ENCODE data around the gene BCAR3.

Gene BCAR3

DNA sequence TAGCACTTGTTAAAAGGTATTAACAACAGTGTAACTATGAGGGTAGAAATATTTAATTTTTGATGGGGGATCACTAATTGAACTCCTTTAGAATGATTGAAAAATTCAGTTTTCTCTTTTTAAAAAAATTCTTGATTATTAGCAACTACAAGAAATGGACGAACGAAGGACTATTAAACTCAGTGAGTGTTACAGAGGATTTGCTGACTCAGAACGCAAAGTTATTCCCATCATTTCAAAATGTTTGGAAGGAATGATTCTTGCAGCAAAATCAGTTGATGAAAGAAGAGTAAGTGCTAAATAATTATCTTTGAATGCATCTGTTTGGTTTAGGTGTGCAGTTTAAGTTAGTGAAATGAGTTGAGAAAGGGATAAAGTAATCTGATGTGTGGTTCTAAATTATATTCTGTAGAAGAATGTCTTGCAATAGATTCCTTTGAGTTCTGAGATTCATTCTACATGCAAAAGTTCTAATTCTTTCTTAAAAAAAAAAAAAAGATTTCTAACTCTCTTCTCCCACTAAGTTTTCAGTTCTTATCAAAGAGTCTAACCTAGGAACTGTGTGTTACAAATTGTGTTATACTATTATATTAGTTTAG, 148.8 kb downstream of the BCAR3 start:
- no peak for DNase-seq

DNA sequence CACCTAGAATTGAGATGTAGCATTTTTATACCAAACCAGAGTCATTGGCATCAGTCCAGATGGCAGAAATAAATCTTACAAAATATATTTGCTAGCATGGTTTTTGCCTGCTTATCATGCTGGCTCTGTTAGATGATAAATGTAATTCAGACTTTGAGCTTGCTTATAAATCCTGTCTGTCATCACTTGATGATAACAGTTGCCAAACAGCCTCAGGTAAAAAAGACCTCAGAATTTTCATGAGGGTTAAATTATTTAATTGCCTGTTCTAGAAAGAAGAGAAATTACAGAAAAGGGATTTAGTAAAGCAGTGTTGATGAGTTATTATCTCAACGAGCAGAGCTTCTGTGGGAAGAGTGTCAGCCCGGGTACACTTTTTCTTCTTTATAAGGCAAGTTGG, 150.4 kb downstream of the BCAR3 start:
- DNase-seq: no peak

DNA sequence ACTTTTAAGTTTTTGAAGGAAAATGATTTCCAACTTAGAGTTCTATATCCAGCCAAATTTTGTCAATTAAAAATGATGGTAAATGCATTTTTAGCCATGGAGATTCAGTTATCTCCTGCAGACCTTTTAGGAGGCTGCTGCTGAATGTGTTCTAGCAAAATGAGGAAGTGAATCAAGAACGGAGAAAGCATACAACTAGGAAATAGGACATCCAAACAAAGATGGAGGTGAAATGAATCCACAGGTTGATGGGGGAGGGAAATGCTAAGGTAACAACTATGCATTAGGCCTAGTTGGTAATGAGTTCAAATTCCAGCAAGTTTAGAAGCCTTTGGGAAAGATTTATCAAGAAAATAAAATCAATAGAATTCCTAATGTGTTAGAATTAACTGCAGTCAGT, 153.2 kb downstream of the BCAR3 start:
- no peak for DNase-seq

DNA sequence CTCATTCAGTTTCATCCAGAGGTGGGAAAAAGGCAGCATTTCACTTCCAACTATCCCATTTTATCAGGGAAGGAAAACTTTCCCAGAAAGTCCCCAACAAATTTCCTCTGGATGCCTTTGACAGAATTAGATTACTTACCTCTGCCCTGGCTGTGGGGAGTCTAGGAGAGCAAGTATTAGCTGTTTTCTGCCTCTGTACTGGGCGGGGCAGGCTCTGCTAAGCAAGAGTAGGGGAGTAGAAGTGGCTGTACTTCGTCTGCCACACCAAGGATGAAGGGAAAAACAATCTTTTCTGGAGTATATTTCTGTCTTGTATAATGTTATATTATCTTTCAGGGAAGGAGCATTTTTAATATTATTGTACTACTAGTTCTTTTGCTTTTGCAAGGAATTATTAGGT, 155.2 kb downstream of the BCAR3 start:
- DNase-seq: no peak

DNA sequence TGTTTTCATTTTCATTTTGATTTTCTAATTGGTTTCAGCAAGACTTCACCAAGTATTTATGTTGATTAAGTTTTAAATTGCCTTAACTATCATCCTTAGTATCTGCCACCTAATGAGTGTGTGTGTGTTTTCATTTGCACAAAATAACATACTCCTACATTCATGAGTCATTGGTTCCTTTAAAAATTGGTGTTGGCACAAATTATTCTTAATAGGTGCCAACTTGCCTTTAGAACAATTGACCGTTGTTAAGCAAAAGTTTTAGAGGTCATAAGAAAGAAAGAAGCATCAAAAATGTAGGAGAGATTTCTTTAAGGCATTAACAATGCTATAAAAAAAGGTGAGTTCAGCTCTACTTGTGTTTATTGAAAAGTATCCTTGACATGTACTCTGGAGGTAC, 156.2 kb downstream of the BCAR3 start:
- no peak for DNase-seq

DNA sequence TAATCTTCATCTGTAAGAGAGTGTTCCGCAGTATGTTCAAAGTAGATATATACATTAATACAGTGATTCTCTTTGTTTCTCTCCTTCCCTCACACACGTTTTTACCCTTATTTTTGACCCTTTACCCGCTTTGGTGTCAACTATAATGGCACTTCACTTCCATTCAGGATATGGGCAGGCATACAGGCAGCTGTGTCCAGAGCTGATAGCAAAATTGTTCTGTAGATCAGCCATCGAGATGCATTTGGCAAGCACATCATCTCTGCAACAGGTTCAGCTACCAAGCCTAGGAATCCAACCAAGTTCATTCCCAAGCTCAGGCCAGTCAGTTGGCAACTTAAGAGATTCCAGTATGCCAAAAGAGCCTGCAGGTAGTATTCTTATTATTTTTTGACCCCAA, 158.9 kb downstream of the BCAR3 start:
- no peak for DNase-seq

DNA sequence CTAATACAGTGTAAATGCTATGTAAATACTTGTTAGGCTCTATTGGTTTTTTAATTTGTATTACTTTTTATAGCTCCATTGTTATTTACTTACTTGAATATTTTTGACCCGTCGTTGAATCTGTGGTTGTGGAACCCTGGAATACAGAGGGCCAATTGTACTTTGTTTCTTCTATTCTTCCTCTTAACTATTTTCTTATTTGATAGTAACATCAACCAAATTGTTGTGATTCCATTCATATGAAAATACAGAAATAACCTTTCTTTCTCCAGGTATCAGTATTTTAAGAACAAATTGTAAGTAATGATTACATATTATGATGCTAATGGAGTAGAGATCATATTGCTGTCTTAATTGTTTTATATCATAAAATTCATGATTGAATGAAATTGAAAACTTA, 160.0 kb downstream of the BCAR3 start:
- no peak for DNase-seq

DNA sequence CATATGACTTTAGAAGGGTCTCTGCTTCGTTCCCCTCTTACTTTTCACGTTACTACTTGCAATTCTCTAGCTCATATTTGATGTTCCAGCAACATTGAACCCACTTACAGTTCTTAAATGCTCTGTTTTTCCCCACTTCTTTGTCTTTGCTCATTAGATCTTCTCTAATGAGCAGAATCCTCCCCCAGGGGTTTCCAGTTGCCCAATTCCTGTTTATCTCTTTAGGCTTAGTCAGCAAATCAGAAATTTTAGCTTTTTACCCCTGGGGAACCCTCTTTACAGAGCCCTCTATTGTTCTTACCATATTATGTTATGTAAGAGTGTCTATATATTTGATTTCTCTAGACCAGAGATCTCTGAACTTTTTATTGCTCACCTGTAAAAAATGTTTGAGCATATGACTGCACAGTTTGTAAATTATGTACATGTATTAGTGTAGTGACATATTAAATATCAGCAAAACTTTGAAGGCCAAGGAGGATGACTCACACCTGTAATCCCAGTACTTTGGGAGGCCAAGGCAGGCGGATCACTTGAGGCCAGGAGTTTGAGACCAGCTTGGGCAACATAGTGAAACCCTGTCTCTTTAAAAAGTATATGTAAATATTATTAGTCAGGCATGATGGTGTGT, 162.3 kb downstream of the BCAR3 start:
- DNase-seq: no peak

DNA sequence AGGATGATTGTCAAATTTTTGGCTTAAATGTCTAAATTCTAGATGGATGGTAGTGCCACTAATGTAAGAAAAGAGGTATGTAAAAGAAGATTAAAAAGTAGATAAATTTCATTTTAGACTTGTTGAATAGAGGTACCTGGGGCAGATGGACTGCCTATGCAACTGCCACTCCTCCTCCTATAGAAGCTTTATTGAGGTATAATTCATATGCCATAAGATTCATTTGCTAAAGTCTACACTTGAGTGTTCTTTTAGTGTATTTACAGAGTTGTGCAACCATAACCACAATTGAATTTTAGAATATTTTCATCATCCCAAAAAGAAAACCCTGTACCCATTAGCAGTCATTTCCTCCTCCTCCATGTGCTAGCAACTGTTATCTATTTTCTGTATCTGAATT, 163.1 kb downstream of the BCAR3 start:
- DNase-seq: no peak

DNA sequence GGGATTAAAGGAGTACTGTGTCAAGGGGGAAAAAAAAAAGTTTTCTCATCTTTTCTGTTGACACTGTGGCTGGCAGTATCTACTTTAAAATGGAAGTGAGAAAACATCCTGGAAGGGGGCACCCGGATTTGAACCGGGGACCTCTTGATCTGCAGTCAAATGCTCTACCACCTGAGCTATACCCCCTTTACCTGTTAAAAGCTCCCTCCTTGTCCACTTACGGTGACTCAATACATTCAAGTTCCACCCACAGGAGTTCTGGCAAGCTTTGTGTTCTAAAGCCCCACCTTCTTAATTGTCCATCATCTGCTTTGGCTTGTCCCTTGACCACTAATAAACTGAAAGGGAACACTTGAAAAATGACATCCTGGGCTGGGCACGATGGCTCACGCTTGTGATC, 165.5 kb downstream of the BCAR3 start:
- DNase-seq: no peak

Data from CD4-positive, alpha-beta T cell treated with Interleukin-15 for 1 hour (primary cell).